HL-60 (cell line): ENCODE results near the gene OGFOD3.
A peak's percentile ranks its signal among the peaks of the same experiment; 100 is the strongest.

Experiments
- POLR2AphosphoS5 ChIP-seq: IDR thresholded peaks from 2 replicates; pipeline ENCODE4 v1.6.1; 2012; ENCODE audit warnings: low read depth
- TF ChIP-seq, protein P1 (sequence below): IDR thresholded peaks from one replicate; pipeline ENCODE4 v1.5.1; 2011; ENCODE audit warnings: low read length, control low read depth, inconsistent platforms; ENCODE audit not compliant: insufficient read depth

DNA sequence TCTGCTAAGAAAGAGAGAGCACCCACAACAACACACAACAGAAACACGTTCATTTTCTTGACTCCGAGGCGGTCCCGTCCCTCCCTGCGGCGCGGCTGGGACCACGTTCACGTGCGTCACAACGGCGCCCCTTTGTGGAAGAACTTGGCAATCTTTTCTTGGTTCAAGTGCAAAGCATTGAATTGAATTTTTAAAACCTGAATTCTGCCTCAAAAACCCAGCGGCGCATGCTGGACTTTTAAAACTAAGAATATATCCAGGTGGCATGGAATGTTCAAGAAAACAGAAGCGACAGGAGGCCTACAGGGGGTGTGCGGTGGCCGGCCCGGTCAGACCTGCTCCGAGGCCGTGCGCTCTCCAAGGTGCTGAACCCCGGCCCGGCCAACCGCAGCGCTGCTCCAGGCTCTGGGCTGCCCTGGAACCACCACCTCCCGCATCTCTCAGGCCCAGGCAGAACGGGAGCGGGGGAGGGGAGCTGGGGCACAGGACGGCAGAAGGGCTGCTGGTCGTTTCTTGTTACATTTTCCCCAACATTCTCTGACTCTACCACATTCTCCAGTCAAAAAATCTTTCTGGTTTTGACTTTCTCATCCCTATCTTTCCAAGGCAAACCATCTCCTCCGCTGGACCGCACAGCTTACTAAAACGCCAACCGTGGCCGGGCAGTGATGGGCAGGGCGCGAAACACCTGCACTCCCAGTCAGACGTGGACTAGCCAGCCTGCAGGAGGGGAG lies 3.7 kb downstream of the OGFOD3 start:
- TF ChIP-seq, protein P1, sequence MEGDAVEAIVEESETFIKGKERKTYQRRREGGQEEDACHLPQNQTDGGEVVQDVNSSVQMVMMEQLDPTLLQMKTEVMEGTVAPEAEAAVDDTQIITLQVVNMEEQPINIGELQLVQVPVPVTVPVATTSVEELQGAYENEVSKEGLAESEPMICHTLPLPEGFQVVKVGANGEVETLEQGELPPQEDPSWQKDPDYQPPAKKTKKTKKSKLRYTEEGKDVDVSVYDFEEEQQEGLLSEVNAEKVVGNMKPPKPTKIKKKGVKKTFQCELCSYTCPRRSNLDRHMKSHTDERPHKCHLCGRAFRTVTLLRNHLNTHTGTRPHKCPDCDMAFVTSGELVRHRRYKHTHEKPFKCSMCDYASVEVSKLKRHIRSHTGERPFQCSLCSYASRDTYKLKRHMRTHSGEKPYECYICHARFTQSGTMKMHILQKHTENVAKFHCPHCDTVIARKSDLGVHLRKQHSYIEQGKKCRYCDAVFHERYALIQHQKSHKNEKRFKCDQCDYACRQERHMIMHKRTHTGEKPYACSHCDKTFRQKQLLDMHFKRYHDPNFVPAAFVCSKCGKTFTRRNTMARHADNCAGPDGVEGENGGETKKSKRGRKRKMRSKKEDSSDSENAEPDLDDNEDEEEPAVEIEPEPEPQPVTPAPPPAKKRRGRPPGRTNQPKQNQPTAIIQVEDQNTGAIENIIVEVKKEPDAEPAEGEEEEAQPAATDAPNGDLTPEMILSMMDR = peak; percentile 16
- TF ChIP-seq POLR2AphosphoS5 = no peak
